MM.1S (cell line): ENCODE results near the gene FIBCD1.

Experiments used
- DNase-seq: peaks from one replicate; pipeline ENCODE4 v3.0.0-alpha.2; 2015
- H2AFZ ChIP-seq: fragments of 300-600 bp; sonication (generic); 2 replicates; pipeline ENCODE4 v1.6.0; 2016; ENCODE audit warnings: antibody characterized with exemption, low read length
- H3F3A ChIP-seq: fragments of 300-600 bp; sonication (generic); 2 replicates; pipeline ENCODE4 v1.6.1; 2016; ENCODE audit warnings: mild to moderate bottlenecking, antibody characterized with exemption, low read length, moderate library complexity, mixed read lengths; ENCODE audit not compliant: insufficient read depth
- H3K27ac ChIP-seq: fragments of 300-600 bp; sonication (generic); 2 replicates; pipeline ENCODE4 v1.5.1; 2016; ENCODE audit warnings: mild to moderate bottlenecking, low read length
- H3K27me3 ChIP-seq: fragments of 300-600 bp; sonication (generic); replicated peaks from 2 replicates; pipeline ENCODE4 v1.6.0; 2016; ENCODE audit warnings: low read length; ENCODE audit not compliant: insufficient read depth
- H3K36me3 ChIP-seq: fragments of 300-600 bp; sonication (generic); replicated peaks from 2 replicates; pipeline ENCODE4 v1.6.1; 2016; ENCODE audit warnings: mild to moderate bottlenecking, low read length, mixed read lengths; ENCODE audit not compliant: insufficient read depth
- H3K4me1 ChIP-seq: fragments of 300-600 bp; sonication (generic); 2 replicates; pipeline ENCODE4 v1.6.1; 2016; ENCODE audit warnings: low read length, mixed read lengths
- H3K4me2 ChIP-seq: fragments of 300-600 bp; sonication (generic); 2 replicates; pipeline ENCODE4 v1.6.0; 2016; ENCODE audit warnings: low read depth, low read length
- H3K4me3 ChIP-seq: fragments of 300-600 bp; sonication (generic); 2 replicates; pipeline ENCODE4 v1.5.1; 2016; ENCODE audit warnings: low read length, mixed read lengths
- H3K79me2 ChIP-seq: fragments of 300-600 bp; sonication (generic); 2 replicates; pipeline ENCODE4 v1.6.1; 2016; ENCODE audit warnings: mixed run types, low read length, mixed read lengths
- H3K9ac ChIP-seq: fragments of 300-600 bp; sonication (generic); 2 replicates; pipeline ENCODE4 v1.6.1; 2016; ENCODE audit warnings: low read length, mixed read lengths
- H3K9me2 ChIP-seq: fragments of 300-600 bp; sonication (generic); replicated peaks from 2 replicates; pipeline ENCODE4 v1.6.1; 2016; ENCODE audit warnings: mild to moderate bottlenecking, low read length, mixed read lengths; ENCODE audit not compliant: insufficient read depth
- H3K9me3 ChIP-seq: fragments of 300-600 bp; sonication (generic); replicated peaks from 2 replicates; pipeline ENCODE4 v1.6.1; 2016; ENCODE audit warnings: mild to moderate bottlenecking, low read length, mixed read lengths; ENCODE audit not compliant: insufficient read depth
- H4K20me1 ChIP-seq: fragments of 300-600 bp; sonication (generic); 2 replicates; pipeline ENCODE4 v1.6.1; 2016; ENCODE audit warnings: mild to moderate bottlenecking, low read length, moderate library complexity, mixed read lengths; ENCODE audit not compliant: insufficient read depth
- CTCF ChIP-seq: fragments of 300-600 bp; sonication (generic); IDR thresholded peaks from 2 replicates; pipeline ENCODE4 v1.5.1; 2016; ENCODE audit warnings: antibody characterized with exemption, low read length, mixed read lengths
- EZH2 ChIP-seq: fragments of 300-600 bp; sonication (generic); optimal IDR thresholded peaks from 2 replicates; pipeline ENCODE3; 2017; ENCODE audit warnings: low read depth, mild to moderate bottlenecking, antibody characterized with exemption, low read length, mixed read lengths
- EZH2phosphoT487 ChIP-seq: fragments of 300-600 bp; sonication (generic); IDR thresholded peaks from 2 replicates; pipeline ENCODE4 v1.6.1; 2018; ENCODE audit warnings: antibody characterized with exemption, low read length

The FIBCD1 gene

GRCh38 chr9:130943777-130944176, 4.7 kb upstream of the FIBCD1 start:
- Histone ChIP-seq H4K20me1 (no peaks in the 10 kb centered on the region), H3K9me2 (no peaks in the 10 kb centered on the region), H3K79me2 (no peaks in the 10 kb centered on the region), H3K4me2 (no peak overlapping the region), H3K27me3 (peaks cover 91% of the 10 kb centered on the region), H3K4me1 (no peaks in the 10 kb centered on the region), H3F3A (no peaks in the 10 kb centered on the region), H3K9me3 (no peaks in the 10 kb centered on the region), H3K9ac (no peak overlapping the region), H2AFZ (no peak overlapping the region), H3K27ac (no peak overlapping the region), H3K4me3 (no peak overlapping the region), H3K36me3 (no peaks in the 10 kb centered on the region)
- TF ChIP-seq EZH2 (no peak), EZH2phosphoT487 (no peak), CTCF (no peak)
- DNase-seq: no peak

DNA sequence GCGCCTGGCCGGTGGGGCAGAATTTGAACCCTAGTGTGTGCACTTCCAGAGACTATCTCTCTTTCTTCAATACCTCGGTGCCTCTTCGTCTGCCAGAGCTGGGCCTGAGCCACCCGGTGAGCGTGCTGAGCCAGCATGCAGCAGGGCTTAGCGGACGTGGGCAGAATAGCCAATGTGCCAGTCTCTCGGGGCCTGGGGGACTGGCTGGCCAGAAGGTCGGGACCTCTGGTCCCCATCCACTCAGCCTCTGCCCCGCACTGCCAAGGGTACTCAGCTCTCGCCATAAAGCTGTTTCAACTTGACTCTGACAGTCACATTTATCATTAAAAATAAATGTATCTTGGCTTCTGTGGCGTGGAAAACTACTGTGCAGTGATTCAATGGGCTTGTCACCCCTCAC, 4.2 kb upstream of the FIBCD1 start:
- Histone ChIP-seq H3K9me3 (no peaks in the 10 kb centered on the region), H3K27ac (no peak overlapping the region), H4K20me1 (no peaks in the 10 kb centered on the region), H3K27me3 (peaks cover 88% of the 10 kb centered on the region), H3K4me3 (no peak overlapping the region), H3K4me1 (no peaks in the 10 kb centered on the region), H3F3A (no peaks in the 10 kb centered on the region), H3K36me3 (no peaks in the 10 kb centered on the region), H3K79me2 (no peaks in the 10 kb centered on the region), H3K4me2 (no peak overlapping the region), H2AFZ (no peak overlapping the region), H3K9ac (no peak overlapping the region), H3K9me2 (no peaks in the 10 kb centered on the region)
- no peak for TF ChIP-seq CTCF
- TF ChIP-seq EZH2phosphoT487: no peak
- no peak for DNase-seq

- no peaks in the 10 kb centered on the region for H3K9me3 ChIP-seq
- no peak overlapping the region for H3K9ac ChIP-seq
- no peaks in the 10 kb centered on the region for H3F3A ChIP-seq
- no peak overlapping the region for H3K4me2 ChIP-seq
- no peaks in the 10 kb centered on the region for H3K4me1 ChIP-seq
- no peaks in the 10 kb centered on the region for H4K20me1 ChIP-seq
- no peaks in the 10 kb centered on the region for H3K79me2 ChIP-seq
- peaks cover 88% of the 10 kb centered on the region for H3K27me3 ChIP-seq
- DNase-seq: no peak
- H3K27ac ChIP-seq: no peak overlapping the region
- H2AFZ ChIP-seq: no peak overlapping the region
- no peak overlapping the region for H3K4me3 ChIP-seq
- TF ChIP-seq CTCF (no peak), EZH2phosphoT487 (no peak), EZH2 (no peak)
- no peaks in the 10 kb centered on the region for H3K36me3 ChIP-seq
- no peaks in the 10 kb centered on the region for H3K9me2 ChIP-seq
These were observed 3.6 kb upstream of the FIBCD1 start for GRCh38 chr9:130942679-130943078.

DNA sequence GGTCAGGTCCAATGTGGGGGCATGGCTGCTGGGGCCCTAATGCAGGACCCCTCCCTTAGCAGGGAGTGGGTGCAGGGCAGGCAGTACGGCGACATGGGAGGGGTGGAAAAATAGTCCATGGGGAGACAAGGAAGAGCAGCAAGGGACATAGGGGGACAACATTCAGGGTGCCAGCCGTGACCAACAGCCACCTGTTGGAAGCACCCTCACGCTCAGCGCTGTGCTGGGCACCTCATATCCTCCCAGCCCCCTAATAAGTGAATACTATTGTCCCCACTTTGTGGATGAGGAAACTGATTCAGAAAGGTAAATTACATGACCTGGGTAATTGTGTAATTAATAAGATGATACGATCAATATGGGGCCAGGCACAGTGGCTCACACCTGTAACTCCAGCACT, 3.0 kb upstream of the FIBCD1 start:
- Histone ChIP-seq H3K27me3 (peaks cover 88% of the 10 kb centered on the region), H3K9me2 (no peaks in the 10 kb centered on the region), H3K79me2 (no peaks in the 10 kb centered on the region), H3F3A (no peaks in the 10 kb centered on the region), H3K4me1 (no peaks in the 10 kb centered on the region), H2AFZ (no peak overlapping the region), H3K36me3 (no peaks in the 10 kb centered on the region), H4K20me1 (no peaks in the 10 kb centered on the region), H3K4me2 (no peak overlapping the region), H3K9me3 (no peaks in the 10 kb centered on the region), H3K27ac (no peak overlapping the region), H3K4me3 (no peak overlapping the region), H3K9ac (no peak overlapping the region)
- TF ChIP-seq EZH2 (no peak), EZH2phosphoT487 (no peak), CTCF (no peak)
- DNase-seq: no peak
